Peyer's patch (tissue), 4 donors: ENCODE data around the gene CDKN1A. TPM values are rescaled to one million over a fixed set of nuclear protein-coding genes. Genes with fewer than 3 reads are reported as not detected.

Source experiments
- DNase-seq, 3 donors: peaks; one replicate each; pipeline ENCODE4 v3.0.0-alpha.2; 2017 to 2019
- H3K27ac ChIP-seq, 4 donors: fragments of 200-600 bp; sonication (generic); one replicate each; pipeline ENCODE4 v1.5.1; 2016 to 2019
- H3K27me3 ChIP-seq, 2 donors: fragments of 200-600 bp; sonication (generic); one replicate each; pipeline ENCODE4 v1.5.1; 2019
- H3K36me3 ChIP-seq, 3 donors: fragments of 200-600 bp; sonication (generic); one replicate each; pipeline ENCODE4 v1.5.1; 2016 to 2019
- H3K4me1 ChIP-seq, 4 donors: fragments of 200-600 bp; sonication (generic); one replicate each; pipeline ENCODE4 v1.5.1; 2016 to 2019
- H3K4me3 ChIP-seq, 4 donors: fragments of 200-600 bp; sonication (generic); 1 replicate in 3 of 4; 2 replicates in 1 of 4; pipeline ENCODE4 v1.5.1; 2016 to 2019; ENCODE audit warnings: mild to moderate bottlenecking in 1 of 4
- H3K9me3 ChIP-seq, 4 donors: fragments of 200-600 bp; sonication (generic); one replicate each; pipeline ENCODE4 v1.5.1; 2016 to 2019; ENCODE audit warnings: mild to moderate bottlenecking in 1 of 4
- POLR2A ChIP-seq, 2 donors: fragments of 450-650 bp; IDR thresholded peaks; one replicate each; pipeline ENCODE4 v1.5.1; 2017; ENCODE audit warnings: antibody characterized with exemption in 2 of 2, mild to moderate bottlenecking in 2 of 2, moderate library complexity in 2 of 2
- total RNA-seq, 4 donors: library from RNA; depleted of rRNA; stranded (reverse); fragments of >200 nt; gene quantifications; one replicate each; pipeline ENCODE4 v1.1.0, GENCODE V29; 2016
- TF ChIP-seq, protein P1 (sequence below), 6 experiments: fragments of 450-650 bp in 4 of 6; fragments of 200-600 bp in 2 of 6; sonication (generic) in 1 of 6; IDR thresholded peaks; one replicate each; pipeline ENCODE4 v1.5.1; 2017 to 2019; ENCODE audit warnings: antibody characterized with exemption in 6 of 6, mild to moderate bottlenecking in 3 of 6, moderate library complexity in 1 of 6

Gene CDKN1A
- total RNA-seq, 4 donors from 2014 or later, result 70.1 to 556 (median 358) TPM

DNA sequence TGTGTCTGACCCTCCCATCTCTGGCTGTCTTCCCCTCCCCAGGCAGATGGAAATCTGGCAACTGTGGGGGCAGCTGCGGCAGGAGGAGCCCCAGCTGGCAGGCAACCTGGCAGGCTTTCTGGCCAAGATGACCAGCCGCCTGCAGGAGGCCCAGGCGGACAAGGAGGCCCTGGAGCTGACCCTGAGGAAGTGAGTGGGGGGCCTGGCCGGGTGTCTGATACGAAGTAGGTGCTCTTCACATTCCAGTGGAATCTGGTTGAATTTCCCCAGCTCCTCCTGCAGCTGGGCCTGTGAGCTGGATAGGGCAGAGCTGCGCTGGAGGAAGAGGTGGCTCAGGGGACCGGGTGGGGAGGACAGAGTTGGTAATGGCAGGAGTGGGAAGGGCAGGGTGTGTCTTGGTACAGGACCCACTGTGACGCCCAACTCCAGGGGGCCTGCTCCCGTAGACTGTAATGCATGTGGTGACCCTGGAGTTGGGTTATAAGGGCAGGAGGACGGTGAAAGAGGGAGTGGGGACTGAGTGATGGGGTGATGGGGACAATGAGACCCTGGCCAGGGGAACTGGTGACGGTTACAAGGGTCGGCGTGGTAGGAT lies 38.8 kb downstream of the CDKN1A start:
- Histone ChIP-seq H3K27me3 (no peaks in the 10 kb centered on the region), H3K27ac (no peak overlapping the region), H3K36me3 (no peaks in the 10 kb centered on the region), H3K9me3 (no peaks in the 10 kb centered on the region), H3K4me1 (peaks cover 0 to 10% (median 0%) of the 10 kb centered on the region in 4 donors), H3K4me3 (no peak overlapping the region)
- TF ChIP-seq POLR2A (IDR thresholded peaks at IDR 0.05), result no peak
- TF ChIP-seq, protein P1, sequence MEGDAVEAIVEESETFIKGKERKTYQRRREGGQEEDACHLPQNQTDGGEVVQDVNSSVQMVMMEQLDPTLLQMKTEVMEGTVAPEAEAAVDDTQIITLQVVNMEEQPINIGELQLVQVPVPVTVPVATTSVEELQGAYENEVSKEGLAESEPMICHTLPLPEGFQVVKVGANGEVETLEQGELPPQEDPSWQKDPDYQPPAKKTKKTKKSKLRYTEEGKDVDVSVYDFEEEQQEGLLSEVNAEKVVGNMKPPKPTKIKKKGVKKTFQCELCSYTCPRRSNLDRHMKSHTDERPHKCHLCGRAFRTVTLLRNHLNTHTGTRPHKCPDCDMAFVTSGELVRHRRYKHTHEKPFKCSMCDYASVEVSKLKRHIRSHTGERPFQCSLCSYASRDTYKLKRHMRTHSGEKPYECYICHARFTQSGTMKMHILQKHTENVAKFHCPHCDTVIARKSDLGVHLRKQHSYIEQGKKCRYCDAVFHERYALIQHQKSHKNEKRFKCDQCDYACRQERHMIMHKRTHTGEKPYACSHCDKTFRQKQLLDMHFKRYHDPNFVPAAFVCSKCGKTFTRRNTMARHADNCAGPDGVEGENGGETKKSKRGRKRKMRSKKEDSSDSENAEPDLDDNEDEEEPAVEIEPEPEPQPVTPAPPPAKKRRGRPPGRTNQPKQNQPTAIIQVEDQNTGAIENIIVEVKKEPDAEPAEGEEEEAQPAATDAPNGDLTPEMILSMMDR (IDR thresholded peaks at IDR 0.05), result no peak
- DNase-seq, result peak in 1 of 3 donors; percentile 34

DNA sequence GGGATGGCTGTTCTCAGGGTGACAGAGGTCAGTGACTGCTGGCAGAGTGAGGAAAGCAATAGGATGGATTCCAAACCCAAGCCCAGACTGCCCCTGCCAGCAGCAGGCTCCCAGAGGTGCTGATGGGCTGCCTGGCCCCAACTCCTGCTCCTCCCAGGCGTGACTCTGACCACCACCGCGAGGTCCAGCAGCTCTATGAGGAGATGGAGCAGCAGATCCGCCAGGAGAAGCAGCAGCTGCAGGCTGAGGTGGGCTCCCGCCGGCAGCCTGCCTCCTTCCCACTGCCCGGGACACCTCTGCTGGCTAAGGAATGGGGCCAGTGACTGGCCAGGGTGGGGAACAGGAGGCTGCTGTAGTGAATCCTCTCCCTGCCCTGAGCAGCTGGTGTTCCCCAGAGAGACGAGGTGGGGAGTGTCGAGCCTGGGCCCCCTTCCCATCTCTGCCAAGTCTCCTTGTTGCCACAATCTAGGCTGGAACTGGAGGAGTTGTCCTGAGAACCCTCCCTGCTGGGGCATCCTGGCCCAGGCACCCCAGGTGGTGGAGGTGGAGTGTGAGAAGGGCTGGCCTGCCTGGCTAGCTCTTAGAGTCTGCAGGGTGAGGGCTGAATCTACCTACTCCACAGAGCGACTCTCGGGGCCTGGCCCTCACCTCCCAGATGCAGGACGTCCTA lies 39.5 kb downstream of the CDKN1A start:
- Histone ChIP-seq H3K27ac (no peak overlapping the region), H3K36me3 (no peaks in the 10 kb centered on the region), H3K27me3 (no peaks in the 10 kb centered on the region), H3K9me3 (no peaks in the 10 kb centered on the region), H3K4me1 (peaks cover 0 to 10% (median 0%) of the 10 kb centered on the region in 4 donors), H3K4me3 (no peak overlapping the region)
- TF ChIP-seq POLR2A (IDR thresholded peaks at IDR 0.05), result no peak
- TF ChIP-seq, protein P1 (IDR thresholded peaks at IDR 0.05), result no peak
- peak in 1 of 3 donors; percentile 25 for DNase-seq

DNA sequence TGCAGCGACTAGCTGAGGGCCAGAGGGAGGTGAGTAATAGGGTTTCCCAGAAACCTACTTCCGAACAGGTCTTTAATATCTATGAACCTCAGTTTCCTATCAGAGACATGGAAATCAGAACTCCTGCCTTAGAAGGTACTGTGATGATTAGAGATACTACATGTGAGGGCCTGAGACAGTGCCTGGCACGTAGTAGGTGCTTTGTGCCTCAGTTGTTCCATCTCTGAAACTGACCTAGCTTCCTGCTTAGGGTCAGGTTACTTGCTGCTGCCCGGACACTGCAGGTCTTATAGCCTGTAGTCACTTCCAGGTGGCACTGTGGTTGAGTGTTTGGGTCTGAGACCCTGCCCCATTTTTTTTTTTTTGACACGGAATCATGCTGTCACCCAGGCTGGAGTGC lies 40.0 kb downstream of the CDKN1A start:
- Histone ChIP-seq H3K4me1 (peaks cover 0 to 10% (median 0%) of the 10 kb centered on the region in 4 donors), H3K9me3 (no peaks in the 10 kb centered on the region), H3K27me3 (no peaks in the 10 kb centered on the region), H3K4me3 (no peak overlapping the region), H3K36me3 (no peaks in the 10 kb centered on the region), H3K27ac (no peak overlapping the region)
- peak in 1 of 3 donors; percentile 29 for DNase-seq
- no peak for TF ChIP-seq POLR2A (IDR thresholded peaks at IDR 0.05)
- TF ChIP-seq, protein P1 (IDR thresholded peaks at IDR 0.05), result no peak

DNA sequence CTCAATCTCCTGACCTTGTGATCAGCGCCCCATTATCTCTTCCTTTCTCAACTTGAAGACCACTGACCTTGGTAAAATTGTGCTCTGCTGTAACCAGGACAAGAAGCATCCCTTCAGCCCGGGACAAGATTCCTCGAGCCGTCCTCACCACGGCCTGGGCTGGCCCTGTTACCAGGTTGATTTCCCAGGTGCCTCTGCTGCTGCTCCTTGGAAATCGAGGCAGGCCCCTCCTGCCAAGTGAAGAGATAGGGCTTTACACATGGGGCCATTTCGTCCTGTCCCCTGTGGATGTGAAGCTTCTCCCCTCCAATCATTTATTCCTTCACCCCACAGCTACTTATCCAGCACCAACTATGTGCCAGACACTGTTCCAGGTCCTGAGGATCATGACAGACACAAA lies 40.6 kb downstream of the CDKN1A start:
- Histone ChIP-seq H3K9me3 (no peaks in the 10 kb centered on the region), H3K4me3 (no peak overlapping the region), H3K27ac (no peak overlapping the region), H3K36me3 (no peaks in the 10 kb centered on the region), H3K4me1 (peaks cover 0 to 10% (median 0%) of the 10 kb centered on the region in 4 donors), H3K27me3 (no peaks in the 10 kb centered on the region)
- TF ChIP-seq POLR2A (IDR thresholded peaks at IDR 0.05), result no peak
- TF ChIP-seq, protein P1 (IDR thresholded peaks at IDR 0.05), result no peak
- peak in 1 of 3 donors; percentile 18 for DNase-seq

DNA sequence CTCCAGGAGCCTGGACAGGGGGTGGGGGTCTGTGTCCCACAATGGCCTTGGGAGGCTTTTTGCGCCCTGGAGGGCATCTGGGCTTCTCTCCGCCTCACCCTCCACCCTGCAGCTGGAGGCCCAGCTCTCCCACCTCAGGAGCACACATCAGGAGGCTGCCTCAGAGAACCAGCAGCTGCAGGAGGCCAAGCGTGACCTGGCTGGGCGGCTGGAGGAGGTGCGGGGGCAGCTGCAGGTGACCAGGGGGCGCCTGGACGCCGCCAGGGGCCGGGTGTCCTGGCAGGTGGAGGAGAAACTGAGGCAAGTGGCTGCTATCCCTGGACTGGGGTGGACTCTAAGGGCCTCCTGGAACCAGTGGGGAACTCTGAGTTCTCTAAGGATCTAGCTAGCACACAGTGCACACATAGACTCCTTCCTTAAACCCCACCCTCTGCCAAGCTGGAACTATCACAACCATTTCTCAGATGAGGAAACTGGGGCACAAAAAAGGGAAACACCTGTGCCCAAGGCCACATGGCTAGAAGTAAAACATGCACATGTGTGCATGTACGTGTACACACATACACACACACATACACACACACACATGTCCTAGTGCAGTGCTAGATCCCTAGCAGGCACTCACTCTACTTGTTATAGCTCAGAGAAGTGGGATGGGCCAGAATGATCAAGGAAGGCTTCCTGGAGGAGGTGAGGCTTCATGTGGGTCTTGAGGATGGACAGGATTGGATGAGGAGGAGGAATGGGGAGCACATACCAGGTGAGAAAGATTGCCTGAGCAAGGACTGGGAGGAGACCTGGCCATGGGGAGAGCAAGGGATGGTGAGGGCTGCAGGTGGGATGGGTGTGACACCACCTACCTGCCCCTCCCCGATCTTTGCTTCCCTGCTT lies 42.0 kb downstream of the CDKN1A start:
- DNase-seq, result peak in 2 of 3 donors; percentile 31 to 40
- TF ChIP-seq POLR2A (IDR thresholded peaks at IDR 0.05), result no peak
- TF ChIP-seq, protein P1 (IDR thresholded peaks at IDR 0.05), result no peak
- Histone ChIP-seq H3K27ac (no peak overlapping the region), H3K9me3 (no peaks in the 10 kb centered on the region), H3K4me1 (peaks cover 0 to 10% (median 0%) of the 10 kb centered on the region in 4 donors), H3K36me3 (no peaks in the 10 kb centered on the region), H3K27me3 (no peaks in the 10 kb centered on the region), H3K4me3 (no peak overlapping the region)
